GM19328 (cell line): ENCODE results near the gene NDUFS7.

Source experiments
- ATAC-seq: cut with Tn5 transposase; IDR thresholded peaks from one replicate; pipeline ENCODE4 v1.9.1; 2021; ENCODE audit warnings: mild to moderate bottlenecking, moderate library complexity; ENCODE audit not compliant: unreplicated experiment

NDUFS7 gene

GRCh38 chr19:1384478-1385110 lies 887 bp downstream of the NDUFS7 start:
- no peak for ATAC-seq

GRCh38 chr19:1385816-1386215 lies 2.1 kb downstream of the NDUFS7 start:
- ATAC-seq, result no peak

- no peak for ATAC-seq
Observed at GRCh38 chr19:1386945-1387683, 3.4 kb downstream of the NDUFS7 start.

- ATAC-seq, result no peak
Observed at GRCh38 chr19:1387684-1388636, 4.3 kb downstream of the NDUFS7 start.

GRCh38 chr19:1388637-1389026 lies 4.9 kb downstream of the NDUFS7 start:
- ATAC-seq, result no peak

GRCh38 chr19:1389033-1389940 lies 5.6 kb downstream of the NDUFS7 start:
- no peak for ATAC-seq

- ATAC-seq, result no peak
Observed at GRCh38 chr19:1390890-1391423, 7.2 kb downstream of the NDUFS7 start.

GRCh38 chr19:1392407-1392806 lies 8.7 kb downstream of the NDUFS7 start:
- ATAC-seq, result no peak

GRCh38 chr19:1392939-1393530 lies 9.3 kb downstream of the NDUFS7 start:
- ATAC-seq, result no peak

GRCh38 chr19:1393841-1394240 lies 10.1 kb downstream of the NDUFS7 start:
- no peak for ATAC-seq

- no peak for ATAC-seq
Observed at GRCh38 chr19:1394252-1395193, 10.8 kb downstream of the NDUFS7 start.

- ATAC-seq, result no peak
Observed at GRCh38 chr19:1395194-1396018, 11.7 kb downstream of the NDUFS7 start.

- no peak for ATAC-seq
Observed at GRCh38 chr19:1396019-1396767, 12.5 kb downstream of the NDUFS7 start.

GRCh38 chr19:1396768-1397679 lies 13.3 kb downstream of the NDUFS7 start:
- ATAC-seq, result no peak

GRCh38 chr19:1397838-1398237 lies 14.1 kb downstream of the NDUFS7 start:
- ATAC-seq, result no peak

GRCh38 chr19:1399079-1399478 lies 15.4 kb downstream of the NDUFS7 start:
- no peak for ATAC-seq
